Stimulated activated naive CD8-positive, alpha-beta T cell treated with anti-CD3 and anti-CD28 coated beads, Interleukin-15, Interleukin-2, amounts not matched to agents 100 ng/mL and 50 ng/mL, for 24 hours (primary cell): ENCODE measurements around the gene TMEM200A.

ENCODE experiments used
- H3K27ac Mint-ChIP-seq: one replicate; pipeline ENCODE4 v1.8.0; 2021; ENCODE audit warnings: mild to moderate bottlenecking, mixed read lengths
- H3K27me3 Mint-ChIP-seq: one replicate; pipeline ENCODE4 v1.8.0; 2021; ENCODE audit warnings: mixed read lengths
- H3K36me3 Mint-ChIP-seq: one replicate; pipeline ENCODE4 v1.8.0; 2021; ENCODE audit warnings: low read depth, mixed read lengths
- H3K4me1 Mint-ChIP-seq: one replicate; pipeline ENCODE4 v1.8.0; 2021; ENCODE audit warnings: low read depth, mixed read lengths
- H3K4me3 Mint-ChIP-seq: one replicate; pipeline ENCODE4 v1.8.0; 2021; ENCODE audit warnings: mild to moderate bottlenecking, mixed read lengths
- H3K9me3 Mint-ChIP-seq: one replicate; pipeline ENCODE4 v1.8.0; 2021; ENCODE audit warnings: mixed read lengths

The TMEM200A gene

GRCh38 chr6:130390890-130391289, 25.1 kb downstream of the TMEM200A start:
- H3K27me3 Mint-ChIP-seq: no peaks in the 10 kb centered on the region
- H3K36me3 Mint-ChIP-seq: no peaks in the 10 kb centered on the region
- H3K27ac Mint-ChIP-seq: no peak overlapping the region
- no peaks in the 10 kb centered on the region for H3K9me3 Mint-ChIP-seq
- no peak overlapping the region for H3K4me3 Mint-ChIP-seq
- no peaks in the 10 kb centered on the region for H3K4me1 Mint-ChIP-seq

- no peak overlapping the region for H3K27ac Mint-ChIP-seq
- peaks cover 9% of the 10 kb centered on the region for H3K4me1 Mint-ChIP-seq
- H3K27me3 Mint-ChIP-seq: no peaks in the 10 kb centered on the region
- H3K36me3 Mint-ChIP-seq: no peaks in the 10 kb centered on the region
- no peak overlapping the region for H3K4me3 Mint-ChIP-seq
- no peaks in the 10 kb centered on the region for H3K9me3 Mint-ChIP-seq
Observed at GRCh38 chr6:130393306-130393705, 27.5 kb downstream of the TMEM200A start.

- H3K27me3 Mint-ChIP-seq: no peaks in the 10 kb centered on the region
- peaks cover 4% of the 10 kb centered on the region for H3K9me3 Mint-ChIP-seq
- peaks cover 9% of the 10 kb centered on the region for H3K4me1 Mint-ChIP-seq
- H3K36me3 Mint-ChIP-seq: no peaks in the 10 kb centered on the region
- no peak overlapping the region for H3K27ac Mint-ChIP-seq
- H3K4me3 Mint-ChIP-seq: no peak overlapping the region
Observed at GRCh38 chr6:130394246-130394645, 28.4 kb downstream of the TMEM200A start.

- peaks cover 7% of the 10 kb centered on the region for H3K9me3 Mint-ChIP-seq
- no peaks in the 10 kb centered on the region for H3K36me3 Mint-ChIP-seq
- no peak overlapping the region for H3K4me3 Mint-ChIP-seq
- no peak overlapping the region for H3K27ac Mint-ChIP-seq
- no peaks in the 10 kb centered on the region for H3K27me3 Mint-ChIP-seq
- H3K4me1 Mint-ChIP-seq: peaks cover 9% of the 10 kb centered on the region
Observed at GRCh38 chr6:130395164-130395563, 29.3 kb downstream of the TMEM200A start.

- Mint-ChIP-seq H3K27ac (no peak overlapping the region), H3K9me3 (peaks cover 7% of the 10 kb centered on the region), H3K27me3 (no peaks in the 10 kb centered on the region), H3K4me1 (peaks cover 9% of the 10 kb centered on the region), H3K4me3 (peak overlapping the region; percentile 17), H3K36me3 (no peaks in the 10 kb centered on the region)
Observed at GRCh38 chr6:130396722-130397121, 30.9 kb downstream of the TMEM200A start.

GRCh38 chr6:130405549-130405948, 39.7 kb downstream of the TMEM200A start:
- Mint-ChIP-seq H3K36me3 (no peaks in the 10 kb centered on the region), H3K9me3 (no peaks in the 10 kb centered on the region), H3K4me3 (no peak overlapping the region), H3K27me3 (no peaks in the 10 kb centered on the region), H3K27ac (no peak overlapping the region), H3K4me1 (peaks cover 3% of the 10 kb centered on the region)

GRCh38 chr6:130407032-130407431, 41.2 kb downstream of the TMEM200A start:
- Mint-ChIP-seq H3K36me3 (no peaks in the 10 kb centered on the region), H3K9me3 (no peaks in the 10 kb centered on the region), H3K4me3 (no peak overlapping the region), H3K27me3 (no peaks in the 10 kb centered on the region), H3K27ac (no peak overlapping the region), H3K4me1 (peaks cover 3% of the 10 kb centered on the region)

GRCh38 chr6:130409418-130410100, 43.7 kb downstream of the TMEM200A start:
- Mint-ChIP-seq H3K9me3 (no peaks in the 10 kb centered on the region), H3K27me3 (no peaks in the 10 kb centered on the region)

GRCh38 chr6:130411481-130411880, 45.7 kb downstream of the TMEM200A start:
- no peaks in the 10 kb centered on the region for H3K9me3 Mint-ChIP-seq

More at GRCh38 chr6:130409418-130410100, 43.7 kb downstream of the TMEM200A start:
- Mint-ChIP-seq H3K4me1 (no peaks in the 10 kb centered on the region), H3K4me3 (no peak overlapping the region), H3K36me3 (no peaks in the 10 kb centered on the region), H3K27ac (no peak overlapping the region)

GRCh38 chr6:130412556-130413290, 46.9 kb downstream of the TMEM200A start:
- no peaks in the 10 kb centered on the region for H3K36me3 Mint-ChIP-seq
- H3K27me3 Mint-ChIP-seq: no peaks in the 10 kb centered on the region
- H3K9me3 Mint-ChIP-seq: no peaks in the 10 kb centered on the region
- no peaks in the 10 kb centered on the region for H3K4me1 Mint-ChIP-seq
- H3K27ac Mint-ChIP-seq: no peak overlapping the region
- H3K4me3 Mint-ChIP-seq: no peak overlapping the region

More at GRCh38 chr6:130411481-130411880, 45.7 kb downstream of the TMEM200A start:
- no peaks in the 10 kb centered on the region for H3K36me3 Mint-ChIP-seq
- no peaks in the 10 kb centered on the region for H3K27me3 Mint-ChIP-seq
- no peak overlapping the region for H3K27ac Mint-ChIP-seq
- H3K4me1 Mint-ChIP-seq: no peaks in the 10 kb centered on the region
- no peak overlapping the region for H3K4me3 Mint-ChIP-seq

- no peak overlapping the region for H3K27ac Mint-ChIP-seq
- H3K27me3 Mint-ChIP-seq: no peaks in the 10 kb centered on the region
- no peak overlapping the region for H3K4me3 Mint-ChIP-seq
- H3K36me3 Mint-ChIP-seq: no peaks in the 10 kb centered on the region
- no peaks in the 10 kb centered on the region for H3K4me1 Mint-ChIP-seq
- no peaks in the 10 kb centered on the region for H3K9me3 Mint-ChIP-seq
Observed at GRCh38 chr6:130417951-130418350, 52.1 kb downstream of the TMEM200A start.

- no peak overlapping the region for H3K27ac Mint-ChIP-seq
- H3K27me3 Mint-ChIP-seq: no peaks in the 10 kb centered on the region
- no peaks in the 10 kb centered on the region for H3K4me1 Mint-ChIP-seq
- H3K36me3 Mint-ChIP-seq: no peaks in the 10 kb centered on the region
- no peak overlapping the region for H3K4me3 Mint-ChIP-seq
- H3K9me3 Mint-ChIP-seq: no peaks in the 10 kb centered on the region
Observed at GRCh38 chr6:130420911-130421310, 55.1 kb downstream of the TMEM200A start.

- H3K4me3 Mint-ChIP-seq: no peak overlapping the region
- no peaks in the 10 kb centered on the region for H3K27me3 Mint-ChIP-seq
- no peaks in the 10 kb centered on the region for H3K36me3 Mint-ChIP-seq
- no peak overlapping the region for H3K27ac Mint-ChIP-seq
- no peaks in the 10 kb centered on the region for H3K4me1 Mint-ChIP-seq
- no peaks in the 10 kb centered on the region for H3K9me3 Mint-ChIP-seq
Observed at GRCh38 chr6:130421585-130421984, 55.8 kb downstream of the TMEM200A start.

- Mint-ChIP-seq H3K4me3 (no peak overlapping the region), H3K9me3 (no peaks in the 10 kb centered on the region), H3K27ac (no peak overlapping the region), H3K4me1 (no peaks in the 10 kb centered on the region), H3K27me3 (no peaks in the 10 kb centered on the region), H3K36me3 (no peaks in the 10 kb centered on the region)
Observed at GRCh38 chr6:130423044-130423443, 57.2 kb downstream of the TMEM200A start.

GRCh38 chr6:130424710-130425109, 58.9 kb downstream of the TMEM200A start:
- H3K4me3 Mint-ChIP-seq: no peak overlapping the region

More at GRCh38 chr6:130424710-130425109, 58.9 kb downstream of the TMEM200A start:
- Mint-ChIP-seq H3K27me3 (no peaks in the 10 kb centered on the region), H3K27ac (no peak overlapping the region), H3K4me1 (no peaks in the 10 kb centered on the region), H3K36me3 (no peaks in the 10 kb centered on the region), H3K9me3 (no peaks in the 10 kb centered on the region)
